Kidney tubule cell (primary cell): ENCODE measurements around the gene CAND1.
"Not testable (repeated sequence)": the region's sequence is repeated elsewhere in the genome, so short reads cannot be mapped to it uniquely, and the experiment has no call there.

Experiments used
- DNase-seq: peaks from one replicate; pipeline ENCODE4 v3.0.0-alpha.2; 2018; ENCODE audit warnings: low spot score

Gene CAND1

DNA sequence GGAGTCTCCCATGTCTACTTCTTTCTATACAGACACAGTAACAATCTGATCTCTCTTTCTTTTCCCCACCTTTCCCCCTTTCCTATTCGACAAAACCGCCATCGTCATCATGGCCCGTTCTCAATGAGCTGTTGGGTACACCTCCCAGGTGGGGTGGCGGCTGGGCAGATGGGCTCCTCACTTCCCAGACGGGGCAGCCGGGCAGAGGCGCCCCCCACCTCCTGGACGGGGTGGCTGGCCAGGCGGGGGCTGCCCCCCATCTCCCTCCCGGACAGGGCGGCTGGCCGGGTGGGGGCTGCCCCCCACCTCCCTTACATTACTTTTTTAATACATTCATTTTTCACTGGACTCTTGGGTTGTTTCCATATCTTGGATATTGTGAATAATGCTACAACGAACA is 71.9 kb downstream of the CAND1 start:
- not testable (repeated sequence) for DNase-seq

DNA sequence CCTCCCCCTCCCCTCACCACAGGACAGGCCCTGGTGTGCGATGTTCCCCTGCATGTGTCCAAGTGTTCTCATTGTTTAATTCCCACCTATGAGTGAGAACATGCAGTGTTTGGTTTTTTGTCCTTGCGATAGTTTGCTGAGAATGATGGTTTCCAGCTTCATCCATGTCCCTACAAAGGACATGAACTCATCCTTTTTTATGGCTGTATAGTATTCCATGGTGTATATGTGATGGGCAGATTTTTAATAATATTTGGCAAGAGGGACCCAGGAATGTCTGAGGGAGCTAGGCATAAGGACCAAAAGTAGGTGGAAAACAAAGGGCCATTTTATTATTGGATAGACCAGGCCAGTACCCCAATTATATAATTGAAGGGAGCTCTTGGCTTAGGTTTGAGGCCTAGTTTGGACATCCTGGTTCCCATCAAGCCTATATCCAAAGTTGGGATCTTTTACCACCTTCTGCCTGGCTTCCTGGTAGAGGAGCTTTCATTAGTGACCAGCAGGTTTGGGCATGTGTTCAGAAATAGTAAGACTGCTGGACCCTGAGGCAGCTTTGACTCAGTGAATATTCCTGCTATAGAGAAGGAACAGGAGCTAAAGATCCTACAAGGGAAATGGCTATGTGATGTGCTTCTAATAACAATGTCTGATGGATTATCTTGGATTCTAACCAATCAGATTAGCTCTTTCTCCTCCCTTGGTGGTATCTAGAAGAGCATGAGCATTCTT is 76.0 kb downstream of the CAND1 start:
- DNase-seq = no peak

- DNase-seq = no peak
These were observed 79.5 kb downstream of the CAND1 start for GRCh38 chr12:67348683-67349082.

GRCh38 chr12:67352682-67353081 is 83.5 kb downstream of the CAND1 start:
- DNase-seq = peak; percentile 26

DNA sequence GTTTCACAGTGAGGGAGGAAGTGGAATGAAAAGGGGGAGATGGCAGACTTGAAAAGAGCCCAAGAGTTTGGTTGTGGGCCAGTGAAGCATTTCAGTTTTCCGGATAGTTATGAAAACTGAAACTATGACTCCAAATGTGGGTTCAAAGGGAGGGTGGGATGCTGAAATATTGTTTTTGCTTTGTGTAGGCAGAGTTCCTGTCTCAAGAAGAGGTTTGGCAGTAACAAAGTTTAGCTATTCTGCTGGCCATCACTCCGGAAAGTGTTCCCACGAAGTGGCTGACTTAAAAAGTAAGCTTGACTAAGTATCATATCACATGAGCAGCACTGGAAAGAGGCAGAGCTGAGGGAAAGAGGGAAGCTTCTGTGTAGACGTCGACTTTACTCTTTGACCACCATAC is 85.2 kb downstream of the CAND1 start:
- peak; percentile 14 for DNase-seq

GRCh38 chr12:67354966-67355365 is 85.8 kb downstream of the CAND1 start:
- peak; percentile 20 for DNase-seq

DNA sequence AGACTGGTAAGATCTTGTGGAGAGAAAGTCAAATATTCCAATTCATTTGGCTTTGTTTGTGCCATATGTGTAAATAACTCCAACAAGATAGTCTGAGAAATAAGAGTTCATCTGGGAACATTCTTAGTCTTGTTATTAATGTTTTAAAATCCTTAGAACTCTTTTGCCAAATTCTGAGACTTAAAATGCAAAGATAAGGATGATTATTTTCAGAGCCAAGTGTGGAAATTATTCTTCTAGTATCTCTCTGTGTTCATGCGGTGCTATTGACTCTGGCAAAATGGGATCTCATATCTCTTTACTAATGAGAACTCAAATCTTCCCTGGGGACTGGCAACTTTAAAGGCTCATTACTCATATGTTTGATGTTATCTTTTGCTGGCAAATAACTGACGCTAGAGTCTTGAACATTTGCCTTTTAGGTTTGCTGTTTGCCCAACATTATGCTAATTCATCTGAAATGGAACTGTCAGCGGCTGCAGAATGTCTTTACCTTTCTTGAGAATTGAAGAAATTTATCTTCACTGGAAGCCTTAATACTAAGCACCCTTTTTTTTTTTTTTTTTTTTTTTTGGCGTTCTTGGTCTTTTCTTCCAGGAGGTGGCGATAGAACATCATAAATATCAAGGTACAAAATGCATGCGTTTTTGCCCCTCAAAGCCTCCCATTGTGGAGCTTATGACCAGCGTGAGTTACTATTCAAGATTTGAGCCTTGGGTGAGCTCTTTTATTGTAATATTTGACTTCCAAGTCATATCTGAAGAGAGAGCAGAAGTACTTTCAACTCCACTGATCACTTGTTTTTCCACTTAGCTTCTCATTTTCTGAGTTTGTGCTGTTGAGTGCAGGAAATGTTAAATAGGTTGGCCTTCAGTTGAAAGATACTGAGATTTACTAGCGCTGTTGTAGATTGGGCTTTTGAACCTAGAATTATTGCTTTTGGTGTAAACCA is 86.5 kb downstream of the CAND1 start:
- DNase-seq = peak; percentile 64

- no peak for DNase-seq
These were observed 87.2 kb downstream of the CAND1 start for GRCh38 chr12:67356380-67356774.

DNA sequence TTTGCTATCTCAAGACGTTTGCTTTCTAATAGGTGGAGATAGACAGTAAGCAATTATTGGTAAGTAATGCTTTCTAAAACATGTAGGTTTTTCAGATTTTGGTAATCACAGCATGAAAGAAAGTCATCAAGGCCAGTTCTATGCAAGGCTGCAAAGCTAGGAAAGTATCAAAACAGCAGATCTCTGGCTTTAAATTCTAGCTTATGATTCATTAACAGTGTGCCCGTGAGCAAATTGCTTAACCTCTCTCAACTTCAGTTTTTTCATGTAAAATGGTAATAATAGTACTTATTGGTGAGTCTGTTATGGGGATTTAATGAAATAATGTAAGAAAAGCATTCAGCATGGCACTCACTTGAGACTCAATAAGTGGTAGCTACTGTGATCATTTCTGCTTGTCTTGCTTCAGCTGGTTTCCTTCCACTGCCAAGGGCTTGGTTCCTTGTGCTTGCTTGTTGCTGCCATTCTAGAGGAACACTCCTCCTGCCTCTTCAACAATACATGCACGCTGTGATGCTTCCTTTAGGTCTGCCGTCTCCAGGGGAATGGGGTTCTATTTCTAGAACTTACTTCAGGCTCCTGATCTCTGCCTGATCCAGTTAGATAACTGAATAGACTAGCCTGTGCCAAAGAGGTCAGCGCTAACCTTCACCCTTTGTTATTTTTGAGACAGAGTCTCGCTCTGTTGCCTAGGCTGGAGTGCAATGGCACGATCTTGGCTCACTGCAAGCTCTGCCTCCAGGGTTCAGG is 88.4 kb downstream of the CAND1 start:
- DNase-seq = no peak

- DNase-seq = peak; percentile 60
These were observed 89.7 kb downstream of the CAND1 start for GRCh38 chr12:67358781-67359338.

DNA sequence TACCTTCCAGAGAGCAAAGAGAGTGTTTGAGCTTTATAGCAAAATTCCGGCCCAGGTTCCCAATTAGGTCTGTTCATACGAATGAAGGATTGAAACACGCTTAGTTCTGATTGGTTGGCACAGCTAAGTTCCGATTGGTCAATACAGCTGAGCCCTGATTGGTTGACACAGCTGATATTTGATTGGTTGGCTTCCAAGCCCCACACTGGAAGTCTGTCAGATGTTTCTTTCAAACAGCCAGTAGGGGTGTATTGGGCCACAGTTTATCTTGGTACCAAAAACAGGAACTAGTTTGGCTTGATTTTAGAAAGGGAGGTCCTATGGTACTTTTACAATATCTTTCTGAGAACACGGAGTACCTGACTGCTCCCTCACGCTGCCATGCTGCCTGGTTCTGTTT is 93.4 kb downstream of the CAND1 start:
- no peak for DNase-seq

- DNase-seq = no peak
These were observed 95.1 kb downstream of the CAND1 start for GRCh38 chr12:67364228-67364627.

- no peak for DNase-seq
These were observed 96.0 kb downstream of the CAND1 start for GRCh38 chr12:67365131-67365530.

DNA sequence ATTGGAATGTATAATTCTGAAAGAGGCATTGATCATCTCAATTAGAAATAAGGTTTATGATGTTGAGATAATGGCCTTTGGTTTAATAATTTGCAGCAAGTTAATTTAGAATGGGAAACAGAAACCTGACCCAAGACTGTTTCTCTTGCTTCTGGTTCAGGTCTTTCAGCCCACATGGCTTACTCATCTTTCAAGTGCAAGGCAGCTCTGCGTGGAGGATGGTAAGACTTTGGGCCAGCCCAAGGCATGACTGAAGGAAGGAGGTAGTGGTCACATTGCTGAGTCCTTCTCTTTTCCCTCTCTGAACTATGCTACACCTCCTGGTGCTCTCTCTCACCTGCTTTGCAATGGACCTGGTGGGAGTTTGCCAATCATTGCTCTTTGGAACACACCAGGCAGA is 98.7 kb downstream of the CAND1 start:
- peak; percentile 85 for DNase-seq
